ENCODE measurements around the gene ROR2. TPM values are rescaled to one million over a fixed set of nuclear protein-coding genes. Genes with fewer than 3 reads are reported as not detected.

ROR2 gene
- total RNA-seq, 1 experiment from 2014 or later, result 5.9 TPM

DNA sequence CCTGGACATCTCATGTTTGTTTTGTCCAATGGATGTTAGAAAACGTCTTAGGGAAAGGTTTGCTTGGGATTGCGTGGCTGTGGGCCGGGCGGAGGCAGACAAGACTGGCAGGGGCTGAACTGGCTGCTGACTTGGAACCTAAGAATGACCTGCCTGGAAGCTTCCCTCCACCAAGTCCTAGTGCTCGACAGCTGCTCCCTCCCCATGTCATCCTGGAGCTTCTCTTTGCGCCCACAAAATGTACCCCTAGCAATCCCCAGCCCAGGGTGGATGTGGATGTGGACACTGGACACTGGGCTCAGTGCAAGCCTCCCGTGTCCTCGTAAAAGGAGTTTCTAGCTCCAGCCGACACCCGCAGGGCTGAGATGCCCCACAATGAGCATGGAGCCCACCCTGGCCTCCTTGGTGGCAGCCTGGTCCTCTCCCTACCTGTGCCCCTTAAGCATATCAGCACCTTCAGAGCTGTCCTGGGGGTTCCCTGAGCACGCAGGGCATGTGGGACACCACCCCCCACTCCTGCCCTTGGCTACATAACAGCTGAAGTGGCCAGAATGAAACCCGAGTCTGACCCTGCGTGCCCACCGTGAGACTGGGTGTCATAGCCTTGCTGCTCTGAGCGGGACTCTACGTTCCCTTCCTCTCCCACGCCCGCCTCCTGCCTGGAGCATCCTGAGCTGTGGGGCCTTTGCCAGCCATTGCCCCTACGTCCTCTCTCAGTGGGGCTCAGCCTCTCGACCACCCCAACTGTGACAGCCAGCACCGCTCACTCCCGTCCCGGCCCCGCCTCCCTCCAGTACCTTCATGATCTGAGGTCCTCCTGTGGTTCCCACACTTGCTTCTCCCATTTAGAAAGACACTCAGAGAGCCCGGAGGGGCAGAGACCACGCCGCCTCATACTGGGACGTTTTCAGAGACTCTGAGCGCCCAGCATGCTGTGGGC lies 180.8 kb downstream of the ROR2 start:
- Histone ChIP-seq H3K4me3 (ENCODE audit: low read depth in 2 of 2, low read length in 2 of 2) (no peak overlapping the region), H3K4me1 (ENCODE audit: control insufficient read depth, insufficient read depth, low read length) (no peaks in the 10 kb centered on the region), H3K27me3 (ENCODE audit: control insufficient read depth, insufficient read depth, low read length) (no peaks in the 10 kb centered on the region), H3K9me3 (ENCODE audit: control insufficient read depth, insufficient read depth, low read depth, low read length) (no peaks in the 10 kb centered on the region), H3K27ac (ENCODE audit: low read length) (no peak overlapping the region), H3K36me3 (ENCODE audit: control insufficient read depth, insufficient read depth, low read length) (no peaks in the 10 kb centered on the region)
- ATAC-seq (no peak), DNase-seq (ENCODE audit: low read depth, low spot score) (no peak)
- ChIA-PET POLR2A (no interaction called here), CTCF (no interaction called here)
- no TSS peak for BruUV-seq (replicated peaks)
- TF ChIP-seq TCF7L2 (IDR thresholded peaks at IDR 0.05; ENCODE audit: low read depth, low read length) (no peak), POLR2AphosphoS5 (IDR thresholded peaks at IDR 0.05; ENCODE audit: low read depth, low read length) (no peak), SIN3A (IDR thresholded peaks at IDR 0.05; ENCODE audit: borderline replicate concordance, insufficient read depth, low read depth, low read length) (no peak)
- TF ChIP-seq, protein P1, sequence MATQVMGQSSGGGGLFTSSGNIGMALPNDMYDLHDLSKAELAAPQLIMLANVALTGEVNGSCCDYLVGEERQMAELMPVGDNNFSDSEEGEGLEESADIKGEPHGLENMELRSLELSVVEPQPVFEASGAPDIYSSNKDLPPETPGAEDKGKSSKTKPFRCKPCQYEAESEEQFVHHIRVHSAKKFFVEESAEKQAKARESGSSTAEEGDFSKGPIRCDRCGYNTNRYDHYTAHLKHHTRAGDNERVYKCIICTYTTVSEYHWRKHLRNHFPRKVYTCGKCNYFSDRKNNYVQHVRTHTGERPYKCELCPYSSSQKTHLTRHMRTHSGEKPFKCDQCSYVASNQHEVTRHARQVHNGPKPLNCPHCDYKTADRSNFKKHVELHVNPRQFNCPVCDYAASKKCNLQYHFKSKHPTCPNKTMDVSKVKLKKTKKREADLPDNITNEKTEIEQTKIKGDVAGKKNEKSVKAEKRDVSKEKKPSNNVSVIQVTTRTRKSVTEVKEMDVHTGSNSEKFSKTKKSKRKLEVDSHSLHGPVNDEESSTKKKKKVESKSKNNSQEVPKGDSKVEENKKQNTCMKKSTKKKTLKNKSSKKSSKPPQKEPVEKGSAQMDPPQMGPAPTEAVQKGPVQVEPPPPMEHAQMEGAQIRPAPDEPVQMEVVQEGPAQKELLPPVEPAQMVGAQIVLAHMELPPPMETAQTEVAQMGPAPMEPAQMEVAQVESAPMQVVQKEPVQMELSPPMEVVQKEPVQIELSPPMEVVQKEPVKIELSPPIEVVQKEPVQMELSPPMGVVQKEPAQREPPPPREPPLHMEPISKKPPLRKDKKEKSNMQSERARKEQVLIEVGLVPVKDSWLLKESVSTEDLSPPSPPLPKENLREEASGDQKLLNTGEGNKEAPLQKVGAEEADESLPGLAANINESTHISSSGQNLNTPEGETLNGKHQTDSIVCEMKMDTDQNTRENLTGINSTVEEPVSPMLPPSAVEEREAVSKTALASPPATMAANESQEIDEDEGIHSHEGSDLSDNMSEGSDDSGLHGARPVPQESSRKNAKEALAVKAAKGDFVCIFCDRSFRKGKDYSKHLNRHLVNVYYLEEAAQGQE (IDR thresholded peaks at IDR 0.05; ENCODE audit: insufficient read depth in 1 of 2, low read depth in 2 of 2, low read length in 1 of 2), result no peak
- TF ChIP-seq, protein P2, sequence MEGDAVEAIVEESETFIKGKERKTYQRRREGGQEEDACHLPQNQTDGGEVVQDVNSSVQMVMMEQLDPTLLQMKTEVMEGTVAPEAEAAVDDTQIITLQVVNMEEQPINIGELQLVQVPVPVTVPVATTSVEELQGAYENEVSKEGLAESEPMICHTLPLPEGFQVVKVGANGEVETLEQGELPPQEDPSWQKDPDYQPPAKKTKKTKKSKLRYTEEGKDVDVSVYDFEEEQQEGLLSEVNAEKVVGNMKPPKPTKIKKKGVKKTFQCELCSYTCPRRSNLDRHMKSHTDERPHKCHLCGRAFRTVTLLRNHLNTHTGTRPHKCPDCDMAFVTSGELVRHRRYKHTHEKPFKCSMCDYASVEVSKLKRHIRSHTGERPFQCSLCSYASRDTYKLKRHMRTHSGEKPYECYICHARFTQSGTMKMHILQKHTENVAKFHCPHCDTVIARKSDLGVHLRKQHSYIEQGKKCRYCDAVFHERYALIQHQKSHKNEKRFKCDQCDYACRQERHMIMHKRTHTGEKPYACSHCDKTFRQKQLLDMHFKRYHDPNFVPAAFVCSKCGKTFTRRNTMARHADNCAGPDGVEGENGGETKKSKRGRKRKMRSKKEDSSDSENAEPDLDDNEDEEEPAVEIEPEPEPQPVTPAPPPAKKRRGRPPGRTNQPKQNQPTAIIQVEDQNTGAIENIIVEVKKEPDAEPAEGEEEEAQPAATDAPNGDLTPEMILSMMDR (IDR thresholded peaks at IDR 0.05), result no peak
- in situ Hi-C loops (cut with HindIII; ENCODE audit: low pct_unique_long_range_greater_than_20kb, low sequenced_read_pairs) (no loop called here), intact Hi-C loops (cut with micrococcal nuclease; ENCODE audit: unreplicated experiment) (no loop called here)

DNA sequence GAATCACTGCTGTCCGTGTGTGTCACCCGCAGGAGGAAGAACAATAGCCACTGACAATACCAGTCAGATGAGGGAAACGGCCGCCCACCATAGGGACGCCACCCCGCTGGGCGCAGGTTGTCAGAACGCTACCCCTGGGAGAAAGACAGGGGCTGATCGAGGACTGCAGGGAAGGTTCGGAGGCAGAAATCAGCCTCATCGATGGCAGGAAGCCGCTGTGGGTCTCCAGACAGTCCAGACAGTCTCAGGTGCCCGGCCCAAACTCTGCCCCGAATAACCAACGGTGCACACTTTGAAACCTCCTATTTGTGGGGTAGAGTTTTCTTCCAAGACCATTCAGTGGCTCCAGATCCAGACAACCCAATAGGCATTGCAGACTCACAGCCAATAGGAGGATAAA lies 181.5 kb downstream of the ROR2 start:
- DNase-seq (ENCODE audit: low read depth, low spot score) (no peak), ATAC-seq (no peak)
- Histone ChIP-seq H3K4me1 (ENCODE audit: control insufficient read depth, insufficient read depth, low read length) (no peaks in the 10 kb centered on the region), H3K36me3 (ENCODE audit: control insufficient read depth, insufficient read depth, low read length) (no peaks in the 10 kb centered on the region), H3K9me3 (ENCODE audit: control insufficient read depth, insufficient read depth, low read depth, low read length) (no peaks in the 10 kb centered on the region), H3K27me3 (ENCODE audit: control insufficient read depth, insufficient read depth, low read length) (no peaks in the 10 kb centered on the region), H3K4me3 (ENCODE audit: low read depth in 2 of 2, low read length in 2 of 2) (no peak overlapping the region), H3K27ac (ENCODE audit: low read length) (no peak overlapping the region)
- CTCF ChIA-PET, result no interaction called here
- TF ChIP-seq SIN3A (IDR thresholded peaks at IDR 0.05; ENCODE audit: borderline replicate concordance, insufficient read depth, low read depth, low read length), result no peak
- TF ChIP-seq POLR2AphosphoS5 (IDR thresholded peaks at IDR 0.05; ENCODE audit: low read depth, low read length), result no peak
- TF ChIP-seq, protein P1 (IDR thresholded peaks at IDR 0.05; ENCODE audit: insufficient read depth in 1 of 2, low read depth in 2 of 2, low read length in 1 of 2), result no peak
- BruUV-seq (replicated peaks), result no TSS peak
- in situ Hi-C loops (cut with HindIII; ENCODE audit: low pct_unique_long_range_greater_than_20kb, low sequenced_read_pairs), result no loop called here
- POLR2A ChIA-PET, result no interaction called here
- intact Hi-C loops (cut with micrococcal nuclease; ENCODE audit: unreplicated experiment), result no loop called here

Data from Panc1 (cell line).